LNCaP clone FGC (cell line): ENCODE data around the gene DIAPH1.

Experiments
- DNase-seq: peaks from one replicate; pipeline ENCODE4 v3.0.0-alpha.2; 2011; ENCODE audit warnings: low read depth
- H3K4me3 ChIP-seq: 2 replicates; pipeline ENCODE4 v1.5.1; 2011; ENCODE audit warnings: mild to moderate bottlenecking, low read depth, low read length, control low read depth
- TF ChIP-seq, protein P1 (sequence below): IDR thresholded peaks from 2 replicates; pipeline ENCODE4 v1.5.1; 2012; ENCODE audit warnings: mild to moderate bottlenecking; ENCODE audit not compliant: control insufficient read depth, insufficient read depth; ENCODE audit errors: extremely low read depth

Gene DIAPH1

GRCh38 chr5:141477044-141477575 is 141.7 kb downstream of the DIAPH1 start:
- TF ChIP-seq, protein P1, sequence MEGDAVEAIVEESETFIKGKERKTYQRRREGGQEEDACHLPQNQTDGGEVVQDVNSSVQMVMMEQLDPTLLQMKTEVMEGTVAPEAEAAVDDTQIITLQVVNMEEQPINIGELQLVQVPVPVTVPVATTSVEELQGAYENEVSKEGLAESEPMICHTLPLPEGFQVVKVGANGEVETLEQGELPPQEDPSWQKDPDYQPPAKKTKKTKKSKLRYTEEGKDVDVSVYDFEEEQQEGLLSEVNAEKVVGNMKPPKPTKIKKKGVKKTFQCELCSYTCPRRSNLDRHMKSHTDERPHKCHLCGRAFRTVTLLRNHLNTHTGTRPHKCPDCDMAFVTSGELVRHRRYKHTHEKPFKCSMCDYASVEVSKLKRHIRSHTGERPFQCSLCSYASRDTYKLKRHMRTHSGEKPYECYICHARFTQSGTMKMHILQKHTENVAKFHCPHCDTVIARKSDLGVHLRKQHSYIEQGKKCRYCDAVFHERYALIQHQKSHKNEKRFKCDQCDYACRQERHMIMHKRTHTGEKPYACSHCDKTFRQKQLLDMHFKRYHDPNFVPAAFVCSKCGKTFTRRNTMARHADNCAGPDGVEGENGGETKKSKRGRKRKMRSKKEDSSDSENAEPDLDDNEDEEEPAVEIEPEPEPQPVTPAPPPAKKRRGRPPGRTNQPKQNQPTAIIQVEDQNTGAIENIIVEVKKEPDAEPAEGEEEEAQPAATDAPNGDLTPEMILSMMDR = no peak
- DNase-seq = no peak
- H3K4me3 ChIP-seq = peak overlapping the region; percentile 56

DNA sequence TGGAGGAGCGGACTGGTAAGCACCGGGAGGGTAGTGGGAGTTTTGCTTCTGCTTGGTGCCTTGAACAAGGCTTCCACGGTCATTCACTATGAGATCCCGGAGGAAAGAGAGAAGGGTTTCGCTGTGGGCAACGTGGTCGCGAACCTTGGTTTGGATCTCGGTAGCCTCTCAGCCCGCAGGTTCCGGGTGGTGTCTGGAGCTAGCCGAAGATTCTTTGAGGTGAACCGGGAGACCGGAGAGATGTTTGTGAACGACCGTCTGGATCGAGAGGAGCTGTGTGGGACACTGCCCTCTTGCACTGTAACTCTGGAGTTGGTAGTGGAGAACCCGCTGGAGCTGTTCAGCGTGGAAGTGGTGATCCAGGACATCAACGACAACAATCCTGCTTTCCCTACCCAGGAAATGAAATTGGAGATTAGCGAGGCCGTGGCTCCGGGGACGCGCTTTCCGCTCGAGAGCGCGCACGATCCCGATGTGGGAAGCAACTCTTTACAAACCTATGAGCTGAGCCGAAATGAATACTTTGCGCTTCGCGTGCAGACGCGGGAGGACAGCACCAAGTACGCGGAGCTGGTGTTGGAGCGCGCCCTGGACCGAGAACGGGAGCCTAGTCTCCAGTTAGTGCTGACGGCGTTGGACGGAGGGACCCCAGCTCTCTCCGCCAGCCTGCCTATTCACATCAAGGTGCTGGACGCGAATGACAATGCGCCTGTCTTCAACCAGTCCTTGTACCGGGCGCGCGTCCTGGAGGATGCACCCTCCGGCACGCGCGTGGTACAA is 142.5 kb downstream of the DIAPH1 start:
- no peak for DNase-seq
- H3K4me3 ChIP-seq = peak overlapping the region; percentile 56
- TF ChIP-seq, protein P1 = no peak

DNA sequence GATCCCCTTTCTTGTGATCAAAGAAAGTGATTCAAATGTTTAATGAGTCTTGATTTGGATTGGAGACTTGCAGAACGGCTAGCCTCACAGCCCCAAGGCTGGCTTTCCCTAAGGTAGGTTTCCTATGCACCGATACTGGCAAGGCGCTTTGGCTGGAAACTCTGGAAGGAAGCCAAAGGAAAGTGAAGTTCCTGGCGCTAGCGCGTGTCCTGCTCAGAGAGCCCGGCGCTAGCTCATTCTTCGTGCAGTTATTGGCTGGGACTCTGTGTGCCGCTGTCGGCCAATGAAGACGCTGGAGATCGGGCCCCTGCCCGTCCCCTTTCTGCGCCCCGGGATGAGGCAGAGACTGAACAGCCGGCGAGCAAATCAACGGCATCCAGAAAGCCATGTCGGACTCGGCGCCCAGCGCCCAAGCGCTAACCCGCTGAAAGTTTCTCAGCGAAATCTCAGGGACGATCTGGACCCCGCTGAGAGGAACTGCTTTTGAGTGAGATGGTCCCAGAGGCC is 143.1 kb downstream of the DIAPH1 start, which contains the start of gene PCDHGC3:
Gene PCDHGC3 (plus strand): TSS at position 342 of the 507 bp plus-strand sequence. CDS start 151 bp downstream, at position 493.
- peak; percentile 87 for DNase-seq
- peak within 1 kb of the TSS; percentile 56 for H3K4me3 ChIP-seq
- TF ChIP-seq, protein P1 = peak; percentile 24

GRCh38 chr5:141465351-141465750 is 153.4 kb downstream of the DIAPH1 start:
- DNase-seq = no peak
- H3K4me3 ChIP-seq = no peak overlapping the region
- TF ChIP-seq, protein P1 = no peak
